Anterior cingulate cortex (tissue), 58 donors: ENCODE data around the gene CD59.
"Not testable (repeated sequence)": the region's sequence is repeated elsewhere in the genome, so short reads cannot be mapped to it uniquely, and the experiment has no call there.

Experiments
- DNase-seq, 58 donors: peaks; one replicate each; lab custom pipeline; 2025; lab: John Stamatoyannopoulos, UW

Gene CD59

GRCh38 chr11:33696931-33697638, 39.1 kb downstream of the CD59 start:
- no peak for DNase-seq

GRCh38 chr11:33696411-33696810, 39.8 kb downstream of the CD59 start:
- DNase-seq: no peak

GRCh38 chr11:33695051-33695566, 41.1 kb downstream of the CD59 start:
- DNase-seq: no peak

GRCh38 chr11:33694346-33695050, 41.7 kb downstream of the CD59 start:
- DNase-seq: no peak

- no peak for DNase-seq
These were observed 43.7 kb downstream of the CD59 start for GRCh38 chr11:33692541-33692940.

GRCh38 chr11:33692013-33692504, 44.2 kb downstream of the CD59 start:
- DNase-seq: peak in 52 of 58 donors; percentile 14 to 82 (median 57)

GRCh38 chr11:33691066-33691864, 45.0 kb downstream of the CD59 start:
- no peak for DNase-seq

- DNase-seq: peak in 46 of 58 donors; percentile 22 to 81 (median 46)
These were observed 45.7 kb downstream of the CD59 start for GRCh38 chr11:33690290-33691065.

- no peak for DNase-seq
These were observed 46.7 kb downstream of the CD59 start for GRCh38 chr11:33689501-33689900.

GRCh38 chr11:33689085-33689484, 47.1 kb downstream of the CD59 start:
- no peak for DNase-seq

GRCh38 chr11:33687733-33688479, 48.3 kb downstream of the CD59 start:
- peak in 31 of 58 donors; percentile 7 to 67 (median 37) for DNase-seq

- no peak for DNase-seq
These were observed 51.1 kb downstream of the CD59 start for GRCh38 chr11:33685082-33685481.

- DNase-seq: no peak
These were observed 52.1 kb downstream of the CD59 start for GRCh38 chr11:33684003-33684706.

GRCh38 chr11:33682446-33682845, 53.8 kb downstream of the CD59 start:
- DNase-seq: peak in 1 of 58 donors; percentile 12

GRCh38 chr11:33682019-33682418, 54.2 kb downstream of the CD59 start:
- no peak for DNase-seq

GRCh38 chr11:33678616-33679015, 57.6 kb downstream of the CD59 start:
- not testable (repeated sequence) for DNase-seq

- no peak for DNase-seq
These were observed 62.0 kb downstream of the CD59 start for GRCh38 chr11:33674035-33674814.

- DNase-seq: no peak
These were observed 64.0 kb downstream of the CD59 start for GRCh38 chr11:33672273-33672672.
